Suppressor macrophage treated with lipopolysaccharide for 1 hour (primary cell): ENCODE measurements around the gene SLC1A4.
A peak's percentile ranks its signal among the peaks of the same experiment; 100 is the strongest.
"Not testable (repeated sequence)": the region's sequence is repeated elsewhere in the genome, so short reads cannot be mapped to it uniquely, and the experiment has no call there.

ENCODE experiments used
- DNase-seq, 3 donors: peaks; one replicate each; pipeline ENCODE4 v3.0.0-alpha.2; 2020 to 2022

SLC1A4 gene

DNA sequence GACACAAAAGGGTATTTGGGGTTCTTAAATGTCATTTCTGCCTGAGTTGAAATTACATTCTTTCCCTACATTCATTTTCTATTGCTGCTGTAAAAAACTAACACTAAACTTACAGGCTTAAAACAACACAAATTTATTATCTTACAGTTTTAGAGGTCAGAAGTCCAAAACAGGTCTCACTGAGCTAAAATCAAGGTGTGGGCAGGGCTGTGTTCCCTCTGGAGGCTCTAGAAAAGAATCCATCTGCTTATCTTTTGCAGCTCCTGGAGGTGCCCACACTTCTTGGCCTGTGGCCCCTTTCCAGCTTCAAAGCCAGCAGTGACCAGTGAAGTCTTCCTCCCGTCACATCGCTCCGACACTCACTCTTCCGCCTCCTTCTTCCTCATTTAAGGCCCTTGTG is 23.2 kb upstream of the SLC1A4 start:
- DNase-seq = no peak

DNA sequence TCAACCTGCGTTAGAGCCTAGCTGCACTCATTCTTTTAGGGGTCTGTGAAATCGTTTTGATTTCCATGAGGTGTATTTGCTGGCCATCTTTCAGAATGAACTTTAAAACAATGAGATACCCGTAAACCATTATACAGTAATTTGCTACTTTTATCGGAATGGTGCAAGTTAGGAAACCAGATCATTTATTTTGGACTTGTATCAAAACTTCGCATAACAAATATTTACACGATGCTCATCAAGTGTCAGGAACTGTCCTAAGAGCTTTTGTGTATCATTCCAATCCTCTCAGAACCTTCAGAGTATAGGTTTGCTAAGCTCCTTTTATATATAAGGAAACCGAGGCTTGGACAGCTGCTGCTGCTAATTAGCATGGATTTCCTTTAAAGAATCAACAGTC is 22.4 kb upstream of the SLC1A4 start:
- DNase-seq = no peak

DNA sequence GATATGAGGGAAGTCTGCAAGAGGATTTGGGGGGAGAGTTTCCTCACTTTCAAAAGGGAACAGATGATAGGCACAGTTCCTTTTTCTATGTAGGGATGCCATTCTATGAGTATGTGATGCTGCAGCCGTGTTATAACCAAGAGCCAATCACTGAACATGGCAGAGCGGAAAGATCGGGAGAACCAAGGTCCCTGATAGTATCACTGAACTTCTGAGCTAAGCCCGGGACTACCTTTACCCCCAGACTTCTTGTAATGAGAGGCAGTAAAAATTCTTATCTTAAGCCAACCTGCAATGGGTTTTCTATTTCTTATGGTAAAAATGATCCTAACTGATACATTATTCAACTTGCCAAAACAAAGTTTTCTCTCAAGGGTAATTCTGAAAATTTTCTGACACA is 21.6 kb upstream of the SLC1A4 start:
- DNase-seq = no peak

- DNase-seq = not testable (repeated sequence)
Measured at GRCh38 chr2:64969086-64969485, 20.1 kb upstream of the SLC1A4 start.

- no peak for DNase-seq
Measured at GRCh38 chr2:64970495-64970894, 18.7 kb upstream of the SLC1A4 start.

- DNase-seq = no peak
Measured at GRCh38 chr2:64972426-64972825, 16.8 kb upstream of the SLC1A4 start.

GRCh38 chr2:64972876-64973275 is 16.3 kb upstream of the SLC1A4 start:
- DNase-seq = no peak

DNA sequence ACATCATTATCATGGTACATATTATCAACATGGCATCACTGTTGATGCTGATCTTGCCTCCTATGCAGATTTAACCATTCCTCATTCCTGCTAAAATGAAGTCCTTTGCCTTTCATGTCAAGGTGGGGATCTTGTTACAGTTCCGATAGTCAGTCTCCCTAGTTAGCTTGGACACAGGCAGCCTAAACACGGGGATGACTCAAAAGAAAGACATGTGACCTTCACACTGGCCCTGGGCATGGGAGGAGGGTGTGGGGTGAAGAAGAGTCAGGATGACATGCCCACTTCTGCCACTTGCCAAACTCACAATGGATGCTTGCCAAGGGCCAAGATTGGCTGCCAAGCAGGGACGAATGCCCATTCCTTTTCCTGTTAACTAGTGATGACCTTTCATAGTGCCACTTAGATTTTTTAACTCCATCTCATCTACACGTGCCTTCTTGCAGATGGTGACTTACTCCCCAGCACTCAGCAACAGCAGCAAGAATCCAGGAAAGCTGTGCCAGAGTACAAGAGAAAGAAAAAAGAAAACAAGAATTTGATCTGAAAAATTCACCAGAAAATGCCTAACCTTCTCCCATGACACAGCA is 13.9 kb upstream of the SLC1A4 start:
- DNase-seq = peak; percentile 42 to 57 (median 50)

DNA sequence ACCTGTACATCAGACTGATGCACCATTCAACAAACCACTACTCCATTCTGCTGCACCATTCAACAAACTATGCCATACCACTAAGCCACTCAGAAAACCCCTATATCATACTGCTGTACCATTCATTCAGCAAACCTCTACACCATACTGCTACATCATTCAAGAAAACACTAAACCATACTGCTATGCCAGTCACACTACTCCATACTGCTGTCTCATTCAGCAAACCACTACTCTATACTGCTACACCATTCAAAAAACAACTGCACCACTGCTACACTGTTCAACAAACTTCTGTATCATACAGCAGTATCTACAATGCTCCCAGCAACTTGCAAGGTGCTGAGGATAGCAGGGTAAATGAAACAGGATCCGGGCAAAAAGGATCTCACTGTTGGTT is 12.9 kb upstream of the SLC1A4 start:
- DNase-seq = no peak

DNA sequence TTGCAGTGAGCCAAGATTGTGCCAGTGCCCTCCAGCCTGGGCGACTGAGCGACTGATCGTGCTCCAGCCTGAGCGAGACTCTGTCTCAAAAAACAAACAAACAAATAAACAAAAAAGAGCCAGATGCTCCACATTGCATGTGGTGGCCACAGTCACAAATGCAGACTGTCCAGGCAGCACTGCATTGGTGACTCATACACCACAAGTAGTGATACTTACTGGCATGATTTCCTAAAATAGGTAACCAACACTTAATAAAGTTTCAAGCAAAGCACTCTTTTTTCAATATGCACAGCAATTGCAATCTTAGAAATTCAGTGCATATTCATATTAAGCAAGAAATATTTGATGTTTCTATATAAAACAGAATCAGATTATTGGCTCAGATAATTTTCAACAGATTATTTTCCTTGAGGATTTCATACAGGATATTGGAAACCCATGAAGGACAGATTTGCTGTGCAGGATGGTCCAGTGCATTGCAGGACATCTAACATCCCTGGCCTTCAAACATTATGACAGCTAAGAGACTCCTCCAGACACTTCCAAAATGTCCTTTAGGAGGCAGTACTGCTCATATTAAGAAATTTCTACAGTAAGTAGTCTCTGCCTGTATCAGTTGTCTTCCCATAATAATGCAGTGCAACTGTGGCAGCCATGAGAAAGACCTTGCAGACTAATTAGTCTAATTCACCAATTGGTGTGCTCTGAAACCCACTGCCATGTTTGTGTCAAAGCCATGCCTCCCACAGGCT is 10.5 kb upstream of the SLC1A4 start:
- peak; percentile 46 to 60 (median 53) for DNase-seq

DNA sequence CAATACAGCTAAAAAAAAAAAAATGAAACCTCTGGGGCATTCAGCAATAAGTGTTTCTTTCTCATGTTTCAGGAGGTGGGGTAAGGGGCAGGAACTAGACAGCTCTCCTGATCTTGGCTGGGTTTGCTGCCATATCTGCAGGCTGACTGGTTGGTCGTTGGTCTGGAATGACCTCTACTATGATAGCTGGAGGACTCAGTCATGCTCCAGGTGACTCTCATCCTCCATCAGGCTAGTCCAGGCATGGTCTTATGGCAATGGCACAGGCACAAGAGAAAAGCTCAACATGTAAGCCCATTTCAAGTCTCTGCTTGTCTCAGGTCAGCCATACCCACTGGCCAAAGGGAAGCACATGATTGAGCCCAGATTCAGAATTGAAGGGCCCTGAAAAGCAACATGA is 9.5 kb upstream of the SLC1A4 start:
- DNase-seq = no peak

DNA sequence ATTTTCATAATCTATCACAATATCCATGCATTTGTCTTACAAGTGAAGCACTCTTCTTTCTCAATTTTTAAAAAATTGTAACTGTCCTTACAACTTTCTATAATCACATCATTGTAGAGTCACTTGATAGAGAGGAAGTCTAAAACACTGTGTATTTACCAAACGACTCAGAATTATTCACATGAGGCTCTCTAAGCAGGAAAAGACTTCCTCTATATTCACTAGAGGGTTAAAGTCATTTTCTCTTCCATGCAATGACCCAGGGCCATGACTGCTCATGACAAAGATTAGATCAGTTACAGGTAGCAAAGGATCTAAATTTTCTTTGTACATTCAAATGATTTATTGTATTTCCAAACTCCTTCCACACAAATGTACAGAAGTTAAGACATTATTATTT is 9.0 kb upstream of the SLC1A4 start:
- DNase-seq = peak; percentile 39 to 72 (median 64)

GRCh38 chr2:64982311-64982857 is 6.8 kb upstream of the SLC1A4 start:
- no peak for DNase-seq

DNA sequence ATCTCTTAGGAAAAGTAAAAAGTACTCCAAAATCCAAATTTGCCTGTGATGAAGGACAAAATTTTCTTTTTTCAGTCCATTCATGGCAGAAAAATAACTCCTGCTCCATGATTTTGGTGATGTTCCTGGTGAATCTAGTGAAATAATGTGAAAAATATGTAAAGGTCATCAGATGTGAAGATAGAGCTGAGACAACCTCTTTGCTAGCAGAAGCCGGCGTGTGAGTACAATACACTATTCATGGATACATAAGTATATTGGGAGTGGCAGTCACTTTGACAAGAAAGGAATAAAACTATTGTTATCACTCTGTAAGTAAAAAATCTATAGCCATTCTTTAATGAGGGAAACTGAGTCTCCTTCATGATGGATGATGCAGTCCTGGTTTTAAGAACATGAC is 6.3 kb upstream of the SLC1A4 start:
- DNase-seq = no peak

GRCh38 chr2:64985447-64985846 is 3.8 kb upstream of the SLC1A4 start:
- no peak for DNase-seq

- peak in 1 of 3 donors; percentile 24 for DNase-seq
Measured at GRCh38 chr2:64987001-64987955, 1.9 kb upstream of the SLC1A4 start.

- peak in 2 of 3 donors; percentile 83 to 84 for DNase-seq
Measured at GRCh38 chr2:64987956-64988419, 1.2 kb upstream of the SLC1A4 start.

GRCh38 chr2:64988420-64989125 is 626 bp upstream of the SLC1A4 start:
- DNase-seq = peak in 1 of 3 donors; percentile 90

GRCh38 chr2:64989982-64990614 is 899 bp downstream of the SLC1A4 start:
- DNase-seq = peak; percentile 31 to 53 (median 34)

GRCh38 chr2:64990876-64991275 is 1.7 kb downstream of the SLC1A4 start:
- DNase-seq = peak; percentile 33 to 38 (median 38)

GRCh38 chr2:64992218-64992617 is 3.0 kb downstream of the SLC1A4 start:
- DNase-seq = no peak

DNA sequence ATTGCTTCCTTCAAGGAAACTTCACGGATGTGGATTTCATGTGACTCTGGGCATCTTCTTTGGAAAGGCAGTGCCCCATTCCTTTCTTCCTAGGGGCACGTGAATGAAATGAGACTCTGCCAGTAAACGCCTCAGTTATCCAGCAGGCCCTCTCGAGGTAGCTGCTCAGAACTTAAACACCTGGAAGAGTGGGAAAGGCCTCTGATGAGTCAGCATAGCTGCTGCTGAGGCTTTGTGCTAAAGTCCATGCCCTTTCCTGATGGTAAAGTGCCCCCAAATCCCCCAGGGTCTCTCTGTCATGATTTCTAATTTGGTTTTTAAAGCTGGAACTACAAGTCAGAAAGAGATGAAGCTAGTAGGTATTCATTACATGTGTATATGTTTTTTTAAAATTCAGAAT is 3.8 kb downstream of the SLC1A4 start:
- no peak for DNase-seq
